Trophoblast cell (in vitro differentiated cells and primary cell): ENCODE measurements around the gene RSPO4.

Source experiments
- DNase-seq, 2 donors: peaks; one replicate each; pipeline ENCODE4 v3.0.0-alpha.2; 2016
- H2AFZ ChIP-seq: 2 replicates; pipeline ENCODE4 v1.6.1; 2013; ENCODE audit warnings: low read length, moderate library complexity, mild to moderate bottlenecking; ENCODE audit not compliant: insufficient read depth, poor library complexity
- H2AK5ac ChIP-seq: 2 replicates; pipeline ENCODE4 v1.6.1; 2013; ENCODE audit warnings: mild to moderate bottlenecking, low read length
- H2BK120ac ChIP-seq: 2 replicates; pipeline ENCODE4 v1.6.1; 2013; ENCODE audit warnings: low read length, mild to moderate bottlenecking, moderate library complexity; ENCODE audit not compliant: insufficient read depth, poor library complexity
- H2BK12ac ChIP-seq: 2 replicates; pipeline ENCODE4 v1.6.1; 2013; ENCODE audit warnings: mild to moderate bottlenecking, low read length, moderate library complexity
- H2BK5ac ChIP-seq: 2 replicates; pipeline ENCODE4 v1.6.1; 2013; ENCODE audit warnings: low read length, low read depth, moderate library complexity, mild to moderate bottlenecking; ENCODE audit not compliant: poor library complexity
- H3K14ac ChIP-seq: 2 replicates; pipeline ENCODE4 v1.6.1; 2013; ENCODE audit warnings: mild to moderate bottlenecking, low read length
- H3K18ac ChIP-seq: 2 replicates; pipeline ENCODE4 v1.6.1; 2013; ENCODE audit warnings: mild to moderate bottlenecking, low read length
- H3K23ac ChIP-seq: 2 replicates; pipeline ENCODE4 v1.6.1; 2013; ENCODE audit warnings: low read length
- H3K27ac ChIP-seq: 2 replicates; pipeline ENCODE4 v1.5.1; 2013; ENCODE audit warnings: low read depth, mild to moderate bottlenecking, inconsistent platforms, low read length, moderate library complexity
- H3K27me3 ChIP-seq: 2 replicates; pipeline ENCODE4 v1.6.1; 2013; ENCODE audit warnings: inconsistent platforms, mild to moderate bottlenecking, low read length, moderate library complexity; ENCODE audit not compliant: insufficient read depth
- H3K36me3 ChIP-seq, 2 experiments: 1 replicate in 1 of 2; 2 replicates in 1 of 2; pipeline ENCODE4 v1.6.1; 2013; ENCODE audit warnings: low read length in 2 of 2, mild to moderate bottlenecking in 2 of 2, moderate library complexity in 1 of 2; ENCODE audit not compliant: insufficient read depth in 2 of 2, control insufficient read depth in 1 of 2
- H3K4ac ChIP-seq: 2 replicates; pipeline ENCODE4 v1.6.1; 2013; ENCODE audit warnings: low read depth, mild to moderate bottlenecking, low read length, moderate library complexity
- H3K4me1 ChIP-seq, 2 experiments: 1 replicate in 1 of 2; 2 replicates in 1 of 2; pipeline ENCODE4 v1.6.1; 2013; ENCODE audit warnings: low read length in 2 of 2, mild to moderate bottlenecking in 2 of 2, moderate library complexity in 1 of 2; ENCODE audit not compliant: insufficient read depth in 2 of 2, control insufficient read depth in 1 of 2
- H3K4me2 ChIP-seq: 2 replicates; pipeline ENCODE4 v1.6.1; 2013; ENCODE audit warnings: inconsistent platforms, mild to moderate bottlenecking, low read length, moderate library complexity
- H3K4me3 ChIP-seq: 2 replicates; pipeline ENCODE4 v1.5.1; 2013; ENCODE audit warnings: mild to moderate bottlenecking, low read depth, low read length, inconsistent platforms
- H3K79me1 ChIP-seq: one replicate; pipeline ENCODE4 v1.6.1; 2013; ENCODE audit warnings: low read length
- H3K79me2 ChIP-seq: 2 replicates; pipeline ENCODE4 v1.6.1; 2013; ENCODE audit warnings: low read length, mild to moderate bottlenecking; ENCODE audit not compliant: control insufficient read depth, insufficient read depth, poor library complexity
- H3K9ac ChIP-seq: 2 replicates; pipeline ENCODE4 v1.6.1; 2013; ENCODE audit warnings: mild to moderate bottlenecking, low read length
- H3K9me3 ChIP-seq: 2 replicates; pipeline ENCODE4 v1.6.1; 2013; ENCODE audit warnings: low read depth, mild to moderate bottlenecking, control low read depth, inconsistent platforms, low read length; ENCODE audit not compliant: insufficient read depth
- H4K12ac ChIP-seq: 2 replicates; pipeline ENCODE4 v1.6.1; 2013; ENCODE audit warnings: low read depth, mild to moderate bottlenecking, low read length, moderate library complexity
- H4K8ac ChIP-seq: 2 replicates; pipeline ENCODE4 v1.6.1; 2013; ENCODE audit warnings: low read depth, mild to moderate bottlenecking, low read length, moderate library complexity
- H4K91ac ChIP-seq: one replicate; pipeline ENCODE4 v1.6.1; 2013; ENCODE audit warnings: low read depth, mild to moderate bottlenecking, low read length, moderate library complexity
- WGBS: extraction: QIAGEN DNeasy Blood & Tissue Kit; methylation state at CpG from one replicate; pipeline ENCODE4 v1.1.7; 2013; ENCODE audit warnings: missing lambda C conversion rate; ENCODE audit not compliant: insufficient read length, insufficient coverage; ENCODE audit errors: extremely low coverage; 5-methylcytosine and 5-hydroxymethylcytosine counted together

RSPO4 gene

DNA sequence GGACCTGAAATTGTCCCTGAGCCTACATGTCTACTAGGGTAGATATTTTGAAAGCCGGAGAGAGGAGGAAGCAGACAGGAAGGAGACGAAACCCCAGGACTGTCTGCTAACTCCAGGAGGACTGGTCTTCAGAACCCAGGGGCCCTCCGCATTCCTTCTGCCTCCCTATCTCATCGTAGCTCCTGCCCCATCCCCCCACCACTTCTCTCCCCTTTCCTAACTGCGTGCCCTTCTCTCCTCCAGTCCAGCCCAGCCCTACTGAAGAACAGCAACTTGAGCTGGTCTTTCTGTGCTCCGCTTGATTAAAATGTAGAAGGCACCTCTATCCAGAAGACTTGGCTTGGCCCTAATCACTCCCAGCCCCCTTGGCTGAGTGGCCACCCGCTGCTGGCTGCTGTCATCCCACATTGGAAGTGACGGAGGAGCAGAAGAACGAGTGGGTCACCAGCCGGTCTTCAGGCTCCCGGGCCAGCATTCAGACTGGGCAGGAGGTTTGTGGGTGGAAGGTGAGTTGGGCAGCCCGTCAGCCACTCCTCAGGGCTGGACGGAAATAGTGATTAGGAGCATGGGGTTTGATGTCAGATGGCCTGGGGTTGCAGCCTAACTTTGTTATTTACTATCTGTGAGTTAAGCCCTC, 57.2 kb downstream of the RSPO4 start:
- no peak overlapping the region for H4K8ac ChIP-seq
- peaks cover 2% of the 10 kb centered on the region for H3K79me2 ChIP-seq
- H3K4me1 ChIP-seq: peaks cover 10 to 11% of the 10 kb centered on the region in 2 experiments
- peak overlapping the region; percentile 11 for H2AFZ ChIP-seq
- H3K9ac ChIP-seq: no peak overlapping the region
- no peak overlapping the region for H3K4ac ChIP-seq
- H4K12ac ChIP-seq: no peak overlapping the region
- no peak overlapping the region for H2AK5ac ChIP-seq
- no peak overlapping the region for H3K4me3 ChIP-seq
- peaks cover under 1% of the 10 kb centered on the region for H3K9me3 ChIP-seq
- no peak overlapping the region for H3K27ac ChIP-seq
- peak overlapping the region; percentile 45 for H2BK120ac ChIP-seq
- H3K14ac ChIP-seq: no peak overlapping the region
- H3K27me3 ChIP-seq: no peaks in the 10 kb centered on the region
- H3K4me2 ChIP-seq: no peak overlapping the region
- DNase-seq: peak; percentile 17 to 49
- H2BK5ac ChIP-seq: peak overlapping the region; percentile 51
- H3K23ac ChIP-seq: no peak overlapping the region
- WGBS: no CpG with 5 or more reads among the region's 13 CpGs
- H4K91ac ChIP-seq: peak overlapping the region; percentile 17
- H3K79me1 ChIP-seq: peaks cover 4% of the 10 kb centered on the region
- H3K36me3 ChIP-seq: no peaks in the 10 kb centered on the region
- no peak overlapping the region for H3K18ac ChIP-seq
- peak overlapping the region; percentile 68 for H2BK12ac ChIP-seq

DNA sequence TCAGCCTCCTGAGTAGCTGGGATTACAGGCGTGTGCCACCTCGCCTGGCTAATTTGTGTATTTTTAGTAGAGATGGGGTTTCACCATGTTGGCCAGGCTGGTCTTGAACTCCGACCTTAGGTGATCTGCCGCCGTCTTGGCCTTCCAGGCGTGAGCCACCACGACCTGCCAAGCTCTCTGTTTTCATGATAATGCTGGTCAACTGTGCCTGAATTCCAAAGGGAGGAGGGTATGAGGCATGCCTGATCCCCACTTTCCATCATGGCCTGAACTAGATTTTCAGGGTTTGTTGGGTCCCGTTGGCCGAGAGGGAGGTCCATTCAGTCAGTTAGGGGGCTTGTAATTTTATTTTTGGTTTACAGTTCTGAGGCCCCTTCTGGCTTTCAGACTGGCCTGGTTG, 58.0 kb downstream of the RSPO4 start:
- Histone ChIP-seq H3K4me3 (no peak overlapping the region), H3K9ac (no peak overlapping the region), H3K79me2 (peaks cover 2% of the 10 kb centered on the region), H4K12ac (no peak overlapping the region), H3K9me3 (peaks cover 2% of the 10 kb centered on the region), H2BK5ac (peak overlapping the region; percentile 31), H3K27ac (no peak overlapping the region), H2BK120ac (peak overlapping the region; percentile 45), H3K18ac (no peak overlapping the region), H3K4me1 (peaks cover 10 to 11% of the 10 kb centered on the region in 2 experiments), H4K8ac (peak overlapping the region; percentile 34), H2BK12ac (peak overlapping the region; percentile 84), H2AK5ac (no peak overlapping the region), H3K79me1 (peaks cover 4% of the 10 kb centered on the region), H3K4ac (no peak overlapping the region), H3K23ac (no peak overlapping the region), H3K4me2 (no peak overlapping the region), H3K14ac (peak overlapping the region; percentile 60), H3K27me3 (no peaks in the 10 kb centered on the region), H4K91ac (peak overlapping the region; percentile 69), H3K36me3 (no peaks in the 10 kb centered on the region), H2AFZ (no peak overlapping the region)
- WGBS: no CpG with 5 or more reads among the region's 9 CpGs
- DNase-seq: no peak

DNA sequence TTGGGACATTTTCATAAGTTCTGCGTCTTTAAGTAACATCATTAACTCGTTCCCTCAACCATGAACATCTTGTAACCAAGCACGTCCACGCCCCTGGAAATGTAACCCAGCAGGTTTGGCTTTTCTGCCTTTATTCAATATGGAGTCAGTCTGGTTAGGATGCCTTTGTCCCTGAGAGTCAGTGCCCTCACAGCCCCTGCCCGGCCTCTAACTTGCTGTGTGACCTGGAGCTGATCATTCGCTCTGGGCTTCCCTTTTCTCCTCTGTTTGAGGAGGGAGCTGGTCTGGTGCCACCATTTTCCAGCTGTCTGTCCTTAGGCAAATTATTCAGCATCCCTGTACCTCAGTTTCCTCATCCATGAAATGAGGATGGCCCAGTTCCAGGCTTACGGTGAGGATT, 59.5 kb downstream of the RSPO4 start:
- no CpG with 5 or more reads among the region's 7 CpGs for WGBS
- no peak overlapping the region for H4K91ac ChIP-seq
- H3K9me3 ChIP-seq: peaks cover 2% of the 10 kb centered on the region
- no peak overlapping the region for H3K14ac ChIP-seq
- H4K12ac ChIP-seq: no peak overlapping the region
- H3K4me3 ChIP-seq: no peak overlapping the region
- no peak overlapping the region for H3K9ac ChIP-seq
- no peaks in the 10 kb centered on the region for H3K27me3 ChIP-seq
- H2BK5ac ChIP-seq: no peak overlapping the region
- H3K79me1 ChIP-seq: peaks cover 4% of the 10 kb centered on the region
- H3K18ac ChIP-seq: no peak overlapping the region
- no peak overlapping the region for H2AFZ ChIP-seq
- H3K4ac ChIP-seq: no peak overlapping the region
- no peak overlapping the region for H4K8ac ChIP-seq
- H3K23ac ChIP-seq: no peak overlapping the region
- peaks cover 2% of the 10 kb centered on the region for H3K79me2 ChIP-seq
- H2BK12ac ChIP-seq: no peak overlapping the region
- H3K4me1 ChIP-seq: peaks cover 10 to 11% of the 10 kb centered on the region in 2 experiments
- no peaks in the 10 kb centered on the region for H3K36me3 ChIP-seq
- H2BK120ac ChIP-seq: no peak overlapping the region
- no peak overlapping the region for H2AK5ac ChIP-seq
- H3K4me2 ChIP-seq: no peak overlapping the region
- H3K27ac ChIP-seq: no peak overlapping the region
- no peak for DNase-seq

GRCh38 chr20:940926-941325, 61.2 kb downstream of the RSPO4 start:
- H3K27me3 ChIP-seq: no peaks in the 10 kb centered on the region
- no peak overlapping the region for H3K4me3 ChIP-seq
- no peak overlapping the region for H3K23ac ChIP-seq
- no peak overlapping the region for H2BK120ac ChIP-seq
- no peak overlapping the region for H2BK5ac ChIP-seq
- no peak overlapping the region for H4K12ac ChIP-seq
- H3K4ac ChIP-seq: no peak overlapping the region
- H3K4me2 ChIP-seq: no peak overlapping the region
- H3K27ac ChIP-seq: no peak overlapping the region
- H3K9me3 ChIP-seq: peaks cover 2% of the 10 kb centered on the region
- no peaks in the 10 kb centered on the region for H3K36me3 ChIP-seq
- H3K14ac ChIP-seq: no peak overlapping the region
- no peak overlapping the region for H3K9ac ChIP-seq
- H4K8ac ChIP-seq: no peak overlapping the region
- H2AK5ac ChIP-seq: no peak overlapping the region
- WGBS: no CpG with 5 or more reads among the region's 5 CpGs
- H2BK12ac ChIP-seq: no peak overlapping the region
- DNase-seq: no peak
- H3K18ac ChIP-seq: no peak overlapping the region
- peaks cover 10 to 11% of the 10 kb centered on the region in 2 experiments for H3K4me1 ChIP-seq
- H3K79me2 ChIP-seq: peaks cover 2% of the 10 kb centered on the region
- no peak overlapping the region for H4K91ac ChIP-seq
- peaks cover 4% of the 10 kb centered on the region for H3K79me1 ChIP-seq
- no peak overlapping the region for H2AFZ ChIP-seq
